Measurements from ENCODE around the gene MED26. TPM values are rescaled to one million over a fixed set of nuclear protein-coding genes. Genes with fewer than 3 reads are reported as not detected.
"Not testable (repeated sequence)": the region's sequence is repeated elsewhere in the genome, so short reads cannot be mapped to it uniquely, and the experiment has no call there.

The MED26 gene
- total RNA-seq: 11.2 and 11.7 TPM in 2 replicates
- long read RNA-seq: 0 reads

GRCh38 chr19:16628183-16628983 is at the start of gene MED26:
MED26 (minus strand) TSS chr19:16628204; CDS start chr19:16627943, 261 bp downstream.
- Mint-ChIP-seq H3K4me1 (ENCODE audit: low read depth) (peaks cover 29% of the 10 kb centered on the region), H3K27me3 (no peaks in the 10 kb centered on the region), H3K27ac (peak within 1 kb of the TSS; percentile 98), H3K4me3 (ENCODE audit: low read depth) (peak within 1 kb of the TSS; percentile 97), H3K36me3 (ENCODE audit: insufficient read depth) (peaks cover 3% of the 10 kb centered on the region), H3K9me3 (ENCODE audit: low read depth) (no peaks in the 10 kb centered on the region)
- TF ChIP-seq CTCF (IDR thresholded peaks at IDR 0.05; ENCODE audit: unreplicated experiment): no peak
- DNase-seq (ENCODE audit: low spot score, unreplicated experiment): peak; percentile 95

- Mint-ChIP-seq H3K27ac (no peak overlapping the region), H3K4me1 (ENCODE audit: low read depth) (peaks cover 2% of the 10 kb centered on the region), H3K27me3 (no peaks in the 10 kb centered on the region), H3K36me3 (ENCODE audit: insufficient read depth) (peaks cover 14% of the 10 kb centered on the region), H3K4me3 (ENCODE audit: low read depth) (no peak overlapping the region), H3K9me3 (ENCODE audit: low read depth) (no peaks in the 10 kb centered on the region)
- TF ChIP-seq CTCF (IDR thresholded peaks at IDR 0.05; ENCODE audit: unreplicated experiment): no peak
- no peak for DNase-seq (ENCODE audit: low spot score, unreplicated experiment)
These were observed 49.1 kb upstream of the MED26 start for GRCh38 chr19:16677055-16677454.

GRCh38 chr19:16676101-16676798 is 48.2 kb upstream of the MED26 start:
- no peaks in the 10 kb centered on the region for H3K9me3 Mint-ChIP-seq (ENCODE audit: low read depth)
- no peaks in the 10 kb centered on the region for H3K27me3 Mint-ChIP-seq
- peaks cover 2% of the 10 kb centered on the region for H3K4me1 Mint-ChIP-seq (ENCODE audit: low read depth)
- H3K4me3 Mint-ChIP-seq (ENCODE audit: low read depth): no peak overlapping the region
- DNase-seq (ENCODE audit: low spot score, unreplicated experiment): no peak
- no peak overlapping the region for H3K27ac Mint-ChIP-seq
- peaks cover 8% of the 10 kb centered on the region for H3K36me3 Mint-ChIP-seq (ENCODE audit: insufficient read depth)
- no peak for TF ChIP-seq CTCF (IDR thresholded peaks at IDR 0.05; ENCODE audit: unreplicated experiment)

- DNase-seq (ENCODE audit: low spot score, unreplicated experiment); H3K27me3 Mint-ChIP-seq; H3K27ac Mint-ChIP-seq; H3K36me3 Mint-ChIP-seq (ENCODE audit: insufficient read depth); H3K4me1 Mint-ChIP-seq (ENCODE audit: low read depth); H3K4me3 Mint-ChIP-seq (ENCODE audit: low read depth); H3K9me3 Mint-ChIP-seq (ENCODE audit: low read depth): not testable (repeated sequence)
These were observed 45.8 kb upstream of the MED26 start for GRCh38 chr19:16673839-16674238.

- DNase-seq (ENCODE audit: low spot score, unreplicated experiment): no peak
- H3K9me3 Mint-ChIP-seq (ENCODE audit: low read depth): no peaks in the 10 kb centered on the region
- H3K27ac Mint-ChIP-seq: no peak overlapping the region
- TF ChIP-seq CTCF (IDR thresholded peaks at IDR 0.05; ENCODE audit: unreplicated experiment): no peak
- peaks cover 2% of the 10 kb centered on the region for H3K36me3 Mint-ChIP-seq (ENCODE audit: insufficient read depth)
- peaks cover 2% of the 10 kb centered on the region for H3K4me1 Mint-ChIP-seq (ENCODE audit: low read depth)
- H3K27me3 Mint-ChIP-seq: no peaks in the 10 kb centered on the region
- no peak overlapping the region for H3K4me3 Mint-ChIP-seq (ENCODE audit: low read depth)
These were observed 45.2 kb upstream of the MED26 start for GRCh38 chr19:16673231-16673630.

Data from progenitor cell of endocrine pancreas (in vitro differentiated cells).